Measurements from ENCODE around the gene LRRC23. TPM values are rescaled to one million over a fixed set of nuclear protein-coding genes. Genes with fewer than 3 reads are reported as not detected.

LRRC23 gene, protein sequence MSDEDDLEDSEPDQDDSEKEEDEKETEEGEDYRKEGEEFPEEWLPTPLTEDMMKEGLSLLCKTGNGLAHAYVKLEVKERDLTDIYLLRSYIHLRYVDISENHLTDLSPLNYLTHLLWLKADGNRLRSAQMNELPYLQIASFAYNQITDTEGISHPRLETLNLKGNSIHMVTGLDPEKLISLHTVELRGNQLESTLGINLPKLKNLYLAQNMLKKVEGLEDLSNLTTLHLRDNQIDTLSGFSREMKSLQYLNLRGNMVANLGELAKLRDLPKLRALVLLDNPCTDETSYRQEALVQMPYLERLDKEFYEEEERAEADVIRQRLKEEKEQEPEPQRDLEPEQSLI
- 4.1 and 5.2 TPM in 2 replicates for total RNA-seq (ENCODE audit: low replicate concordance)

DNA sequence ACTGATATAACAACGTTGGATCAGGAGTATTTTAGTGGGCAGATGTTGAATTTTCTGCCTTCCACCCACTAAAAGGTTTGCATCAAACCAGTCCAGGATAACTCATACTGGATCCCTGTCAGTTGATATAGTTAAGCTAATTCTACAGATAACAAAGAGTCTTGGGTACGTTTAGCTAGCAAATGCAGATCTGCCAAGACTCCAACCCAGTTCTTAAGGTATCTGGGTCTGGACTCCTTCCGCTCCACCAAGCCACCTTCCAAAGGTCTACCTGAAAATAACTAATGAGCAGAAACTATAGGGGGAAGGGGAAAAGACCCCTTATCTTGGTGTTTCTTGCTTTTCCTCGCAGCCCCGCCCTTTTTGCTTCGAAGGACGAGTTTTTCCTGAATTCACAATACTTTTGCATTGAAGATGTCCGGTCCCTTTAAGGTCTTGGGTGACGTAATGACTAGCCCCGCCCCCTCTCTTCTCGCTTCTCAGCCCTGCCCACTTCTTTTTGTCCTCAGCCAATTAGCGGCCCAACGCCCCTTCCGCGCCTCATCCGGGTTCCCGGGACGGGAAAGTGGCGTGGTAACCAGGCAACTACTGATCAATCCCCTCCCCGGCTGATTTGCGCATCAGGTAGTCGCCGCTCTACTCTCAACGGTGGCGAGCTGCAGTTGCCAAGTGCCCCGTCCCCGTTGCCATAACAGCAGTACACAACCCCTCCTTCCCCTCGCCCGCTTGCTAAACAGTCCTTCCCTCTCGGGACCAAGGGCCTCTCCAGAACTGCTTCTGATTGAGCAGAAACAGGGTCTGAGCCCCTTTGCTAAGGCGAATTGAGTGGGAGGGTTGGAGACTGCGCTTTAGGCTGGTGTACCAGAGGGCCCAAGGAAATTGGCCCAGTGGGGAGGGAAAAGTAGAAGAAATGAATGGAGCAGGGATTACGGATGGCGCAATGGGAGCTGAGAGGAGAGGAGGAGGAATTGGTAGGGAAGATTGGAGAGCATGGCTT is at the start of gene LRRC23:
TSS of gene LRRC23 (plus strand) at position 543 of the 997 bp plus-strand sequence. CDS start 812 bp downstream, outside the sequence.
- no peak within 1 kb of the TSS for H3K27ac ChIP-seq

DNA sequence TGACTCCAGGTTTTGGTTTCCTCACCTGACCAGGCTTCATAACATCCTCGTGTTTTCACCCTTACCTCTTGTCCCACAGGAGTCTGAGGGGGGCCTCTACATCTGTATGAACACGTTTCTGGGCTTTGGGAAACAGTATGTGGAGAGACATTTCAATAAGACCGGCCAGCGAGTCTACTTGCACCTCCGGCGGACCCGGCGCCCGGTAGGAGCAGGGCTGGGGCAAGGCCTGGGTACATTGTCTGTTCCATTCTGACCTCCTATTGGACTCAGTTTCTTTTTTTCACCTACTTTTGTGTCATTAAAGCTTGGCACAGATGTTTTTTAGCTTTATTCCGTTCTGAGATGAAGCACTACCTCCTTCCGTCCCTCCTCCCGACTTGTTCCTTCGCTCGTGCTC is 49.3 kb upstream of the LRRC23 start:
- peaks cover 19% of the 10 kb centered on the region for H3K4me1 Mint-ChIP-seq
- Histone ChIP-seq H3K4me2 (no peak overlapping the region), H3K27me3 (no peaks in the 10 kb centered on the region), H3F3A (ENCODE audit: low read depth) (peaks cover 23% of the 10 kb centered on the region), H3K9ac (no peak overlapping the region), H3K9me3 (ENCODE audit: low read depth) (no peaks in the 10 kb centered on the region), H3K36me3 (peaks cover 4% of the 10 kb centered on the region), H3K4me3 (no peak overlapping the region), H3K4me1 (peaks cover 10% of the 10 kb centered on the region), H2AFZ (replicated peaks) (no peak overlapping the region), H3K79me2 (ENCODE audit: low read depth) (peaks cover 35% of the 10 kb centered on the region), H3K27ac (no peak overlapping the region), H4K20me1 (ENCODE audit: low read depth) (peaks cover 15% of the 10 kb centered on the region)
- peaks cover 27% of the 10 kb centered on the region for H3K36me3 Mint-ChIP-seq
- DNase-seq (ENCODE audit: low spot score) = no peak
- H3K4me3 Mint-ChIP-seq = no peak overlapping the region
- no peak overlapping the region for H3K27ac Mint-ChIP-seq
- no peaks in the 10 kb centered on the region for H3K9me3 Mint-ChIP-seq
- TF ChIP-seq EZH2 (IDR thresholded peaks at IDR 0.05) = no peak
- TF ChIP-seq, protein P1, sequence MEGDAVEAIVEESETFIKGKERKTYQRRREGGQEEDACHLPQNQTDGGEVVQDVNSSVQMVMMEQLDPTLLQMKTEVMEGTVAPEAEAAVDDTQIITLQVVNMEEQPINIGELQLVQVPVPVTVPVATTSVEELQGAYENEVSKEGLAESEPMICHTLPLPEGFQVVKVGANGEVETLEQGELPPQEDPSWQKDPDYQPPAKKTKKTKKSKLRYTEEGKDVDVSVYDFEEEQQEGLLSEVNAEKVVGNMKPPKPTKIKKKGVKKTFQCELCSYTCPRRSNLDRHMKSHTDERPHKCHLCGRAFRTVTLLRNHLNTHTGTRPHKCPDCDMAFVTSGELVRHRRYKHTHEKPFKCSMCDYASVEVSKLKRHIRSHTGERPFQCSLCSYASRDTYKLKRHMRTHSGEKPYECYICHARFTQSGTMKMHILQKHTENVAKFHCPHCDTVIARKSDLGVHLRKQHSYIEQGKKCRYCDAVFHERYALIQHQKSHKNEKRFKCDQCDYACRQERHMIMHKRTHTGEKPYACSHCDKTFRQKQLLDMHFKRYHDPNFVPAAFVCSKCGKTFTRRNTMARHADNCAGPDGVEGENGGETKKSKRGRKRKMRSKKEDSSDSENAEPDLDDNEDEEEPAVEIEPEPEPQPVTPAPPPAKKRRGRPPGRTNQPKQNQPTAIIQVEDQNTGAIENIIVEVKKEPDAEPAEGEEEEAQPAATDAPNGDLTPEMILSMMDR (IDR thresholded peaks at IDR 0.05) = no peak
- no peak for TF ChIP-seq EZH2phosphoT487 (IDR thresholded peaks at IDR 0.05)
- peaks cover 5% of the 10 kb centered on the region for H3K27me3 Mint-ChIP-seq (ENCODE audit: insufficient read depth, low read depth)

More for the DNA sequence above, at the start of gene LRRC23:
- Mint-ChIP-seq H3K27me3 (ENCODE audit: insufficient read depth, low read depth) (peaks cover 6% of the 10 kb centered on the region), H3K9me3 (peaks cover 3% of the 10 kb centered on the region), H3K4me3 (no peak within 1 kb of the TSS), H3K4me1 (peaks cover 19% of the 10 kb centered on the region), H3K36me3 (peaks cover 5% of the 10 kb centered on the region), H3K27ac (peak within 1 kb of the TSS; percentile 50)
- Histone ChIP-seq H3K79me2 (ENCODE audit: low read depth) (no peaks in the 10 kb centered on the region), H3K4me1 (peaks cover 28% of the 10 kb centered on the region), H3K27me3 (no peaks in the 10 kb centered on the region), H3K36me3 (no peaks in the 10 kb centered on the region), H3K4me3 (peak within 1 kb of the TSS; percentile 59), H3K9ac (no peak within 1 kb of the TSS), H3K4me2 (peak within 1 kb of the TSS; percentile 87), H3K9me3 (ENCODE audit: low read depth) (no peaks in the 10 kb centered on the region), H3F3A (ENCODE audit: low read depth) (peaks cover 27% of the 10 kb centered on the region), H2AFZ (replicated peaks) (peak within 1 kb of the TSS; percentile 97), H4K20me1 (ENCODE audit: low read depth) (no peaks in the 10 kb centered on the region)
- TF ChIP-seq, protein P1 (IDR thresholded peaks at IDR 0.05) = no peak
- no peak for TF ChIP-seq EZH2phosphoT487 (IDR thresholded peaks at IDR 0.05)
- TF ChIP-seq EZH2 (IDR thresholded peaks at IDR 0.05) = no peak
- DNase-seq (ENCODE audit: low spot score) = peak; percentile 99

DNA sequence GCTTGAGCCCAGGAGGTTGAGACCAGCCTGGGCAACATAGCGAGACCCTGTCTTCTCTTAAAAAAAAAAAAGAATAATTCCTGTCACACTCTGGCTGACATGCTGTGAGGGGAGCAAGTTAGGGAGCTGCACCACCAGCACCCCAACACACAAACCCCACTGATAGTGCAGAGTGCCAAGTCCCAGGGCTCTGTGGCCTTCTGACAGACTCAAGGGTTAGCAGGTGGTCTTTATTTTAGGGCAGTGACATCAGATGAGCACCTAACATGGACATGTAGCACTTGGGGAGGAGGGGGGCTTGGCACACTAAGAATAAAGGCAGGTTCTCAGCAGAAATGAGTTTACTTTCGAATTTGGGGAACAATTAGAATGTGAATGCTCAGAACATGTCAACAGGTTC is 45.8 kb upstream of the LRRC23 start:
- Histone ChIP-seq H3K36me3 (peaks cover 4% of the 10 kb centered on the region), H3K9me3 (ENCODE audit: low read depth) (no peaks in the 10 kb centered on the region), H2AFZ (replicated peaks) (no peak overlapping the region), H3K27me3 (no peaks in the 10 kb centered on the region), H3K9ac (no peak overlapping the region), H3K4me2 (no peak overlapping the region), H3K79me2 (ENCODE audit: low read depth) (peaks cover 17% of the 10 kb centered on the region), H3K4me3 (no peak overlapping the region), H3F3A (ENCODE audit: low read depth) (no peaks in the 10 kb centered on the region), H4K20me1 (ENCODE audit: low read depth) (peaks cover 7% of the 10 kb centered on the region), H3K4me1 (no peaks in the 10 kb centered on the region), H3K27ac (no peak overlapping the region)
- TF ChIP-seq EZH2 (IDR thresholded peaks at IDR 0.05) = no peak
- TF ChIP-seq, protein P1 (IDR thresholded peaks at IDR 0.05) = no peak
- TF ChIP-seq EZH2phosphoT487 (IDR thresholded peaks at IDR 0.05) = no peak
- no peak for DNase-seq (ENCODE audit: low spot score)
- Mint-ChIP-seq H3K36me3 (peaks cover 44% of the 10 kb centered on the region), H3K27me3 (ENCODE audit: insufficient read depth, low read depth) (peaks cover 4% of the 10 kb centered on the region), H3K9me3 (no peaks in the 10 kb centered on the region), H3K4me3 (no peak overlapping the region), H3K27ac (no peak overlapping the region), H3K4me1 (peaks cover 4% of the 10 kb centered on the region)

Data from neural progenitor cell (in vitro differentiated cells).